Endothelial cell of umbilical vein (primary cell): ENCODE data around the gene CTBP1. TPM values are rescaled to one million over a fixed set of nuclear protein-coding genes. Genes with fewer than 3 reads are reported as not detected.
A peak's percentile ranks its signal among the peaks of the same experiment; 100 is the strongest.

Source experiments
- BruUV-seq: library from RNA; stranded (reverse); fragments of 400-500 nt; replicated peaks from 2 replicates; lab custom pipeline; 2021; lab: Mats Ljungman, UMichigan
- CTCF ChIA-PET: fragments of 300-600, 350-600 bp; sonication (Branson Sonifier 250); formaldehyde crosslinking; loops from one replicate; lab custom pipeline; 2021; ENCODE audit warnings: antibody characterized with exemption, inconsistent platforms; lab: Charles Lee
- POLR2A ChIA-PET: fragments of 300-600, 350-600 bp; sonication (Branson Sonifier 250); formaldehyde crosslinking; loops from one replicate; lab custom pipeline; 2021; ENCODE audit warnings: antibody characterized with exemption, inconsistent platforms; lab: Charles Lee
- DNase-seq: peaks from one replicate; pipeline ENCODE4 v3.0.0-alpha.2; 2011; ENCODE audit warnings: low read depth, low spot score
- FAIRE-seq: peaks from 2 replicates; lab custom pipeline; 2011; peaks lifted over from hg19 to GRCh38; lab: Jason Lieb, UNC
- H2AFZ ChIP-seq: 2 replicates; pipeline ENCODE4 v1.6.0; 2012; ENCODE audit warnings: low read depth, low read length, control low read depth, inconsistent platforms
- H3K27ac ChIP-seq: 2 replicates; pipeline ENCODE4 v1.5.1; 2011; ENCODE audit warnings: low read depth, mild to moderate bottlenecking, control low read depth, low read length, moderate library complexity; ENCODE audit not compliant: insufficient read depth
- H3K27me3 ChIP-seq, 2 experiments: 2 replicates each; pipeline versions ENCODE4 v1.6.0 to v1.6.1; 2011; ENCODE audit warnings: low read length in 2 of 2, mixed read lengths in 1 of 2; ENCODE audit not compliant: control insufficient read depth in 2 of 2, insufficient read depth in 2 of 2
- H3K36me3 ChIP-seq, 2 experiments: 2 replicates in 1 of 2; 3 replicates in 1 of 2; pipeline ENCODE4 v1.5.1; 2011; ENCODE audit warnings: low read length in 2 of 2, mild to moderate bottlenecking in 1 of 2, moderate library complexity in 1 of 2; ENCODE audit not compliant: control insufficient read depth in 2 of 2, insufficient read depth in 2 of 2; ENCODE audit errors: extremely low read depth in 1 of 2
- H3K4me1 ChIP-seq: 3 replicates; pipeline ENCODE4 v1.5.1; 2011; ENCODE audit warnings: mild to moderate bottlenecking, low read length; ENCODE audit not compliant: control insufficient read depth, insufficient read depth; ENCODE audit errors: extremely low read depth
- H3K4me2 ChIP-seq: 2 replicates; pipeline ENCODE4 v1.6.1; 2011; ENCODE audit warnings: low read length, control low read depth, mixed read lengths; ENCODE audit not compliant: insufficient read depth
- H3K4me3 ChIP-seq, 3 experiments: fragments of 200-600 bp in 1 of 3; sonication (generic), shearing (Covaris generic) in 1 of 3; replicated peaks in 1 of 3; 2 replicates each; pipeline ENCODE4 v1.5.1; 2011 to 2016; ENCODE audit warnings: control low read depth in 3 of 3, low read length in 3 of 3, mild to moderate bottlenecking in 2 of 3, inconsistent platforms in 1 of 3, low read depth in 1 of 3, moderate library complexity in 1 of 3; ENCODE audit not compliant: insufficient read depth in 1 of 3
- H3K79me2 ChIP-seq: 2 replicates; pipeline ENCODE4 v1.6.0; 2012; ENCODE audit warnings: low read length, inconsistent platforms; ENCODE audit not compliant: control insufficient read depth, insufficient read depth
- H3K9ac ChIP-seq: replicated peaks from 2 replicates; pipeline ENCODE3; 2011; ENCODE audit warnings: low read length, control low read depth; ENCODE audit not compliant: insufficient read depth; ENCODE audit errors: extremely low read depth
- H3K9me1 ChIP-seq: replicated peaks from 3 replicates; pipeline ENCODE4 v1.6.0; 2011; ENCODE audit warnings: mild to moderate bottlenecking, low read length; ENCODE audit not compliant: control insufficient read depth, insufficient read depth; ENCODE audit errors: extremely low read depth
- H3K9me3 ChIP-seq: replicated peaks from 2 replicates; pipeline ENCODE4 v1.5.1; 2012; ENCODE audit warnings: low read length, inconsistent platforms; ENCODE audit not compliant: control insufficient read depth, insufficient read depth
- H4K20me1 ChIP-seq: replicated peaks from 2 replicates; pipeline ENCODE3; 2011; ENCODE audit warnings: mild to moderate bottlenecking, low read length; ENCODE audit not compliant: control insufficient read depth, insufficient read depth; ENCODE audit errors: extremely low read depth
- EZH2 ChIP-seq: IDR thresholded peaks from 2 replicates; pipeline ENCODE4 v1.6.1; 2012; ENCODE audit warnings: borderline replicate concordance, low read depth, mild to moderate bottlenecking, moderate library complexity, low read length, inconsistent platforms; ENCODE audit not compliant: severe bottlenecking
- FOS ChIP-seq: IDR thresholded peaks from 2 replicates; pipeline ENCODE4 v1.6.1; 2011; ENCODE audit warnings: mild to moderate bottlenecking, low read length, moderate library complexity, borderline replicate concordance; ENCODE audit not compliant: insufficient read depth
- MAX ChIP-seq: IDR thresholded peaks from 2 replicates; pipeline ENCODE4 v1.6.1; 2011; ENCODE audit not compliant: insufficient read depth, insufficient read length
- POLR2AphosphoS5 ChIP-seq: IDR thresholded peaks from 2 replicates; pipeline ENCODE4 v1.6.1; 2012; ENCODE audit warnings: low read depth, mild to moderate bottlenecking, control low read depth, low read length, moderate library complexity; ENCODE audit not compliant: insufficient read depth
- dilution Hi-C: fragments of 300-500 bp; cut with MboI; formaldehyde crosslinking; loops from one replicate; pipeline ENCODE4 v1.15.0; 2019; ENCODE audit warnings: low sequenced_read_pairs; ENCODE audit not compliant: extremely low pct_ligation_motif_present
- intact Hi-C: fragments of 100-400 bp; cut with micrococcal nuclease; formaldehyde crosslinking; loops from one replicate; pipeline ENCODE4 v1.10.0; 2022
- polyA plus RNA-seq, 4 experiments: library from polyadenylated mRNA; depleted of rRNA in 3 of 4; stranded (reverse) in 3 of 4; unstranded in 1 of 4; fragments of >200 nt; gene quantifications; 2 replicates each; pipeline versions ENCODE4 v1.2.1 to v1.2.3, GENCODE V29; 2011 to 2012; ENCODE audit warnings: missing spikeins in 1 of 4
- total RNA-seq: library from RNA; stranded (reverse); gene quantifications from 2 replicates; pipeline ENCODE4 v1.2.3, GENCODE V29; 2021

Gene CTBP1
- total and polyA plus RNA-seq, 2 donors (not counting 3 experiments of a cell fraction or from before 2014, with no cell fraction given): 165 to 167 TPM

- dilution Hi-C loops: no loop called here
- Histone ChIP-seq H4K20me1 (no peaks in the 10 kb centered on the region), H3K4me3 (no peak overlapping the region), H3K9me3 (no peaks in the 10 kb centered on the region), H3K27ac (no peak overlapping the region), H3K9me1 (no peaks in the 10 kb centered on the region), H3K4me1 (peaks cover 3% of the 10 kb centered on the region), H3K36me3 (no peaks in the 10 kb centered on the region), H3K9ac (no peak overlapping the region), H3K27me3 (peaks cover 33 to 35% of the 10 kb centered on the region in 2 experiments), H3K79me2 (no peaks in the 10 kb centered on the region), H3K4me2 (no peak overlapping the region), H2AFZ (no peak overlapping the region)
- POLR2A ChIA-PET: no interaction called here
- DNase-seq: no peak
- CTCF ChIA-PET: interaction anchor here (0.8 to 1.2 kb wide), 2 partner anchors 15 to 20 kb away, joined by 3 to 4 read pairs; no protein-coding TSS in a partner anchor
- intact Hi-C loops: no loop called here
- BruUV-seq: no TSS peak
- FAIRE-seq: no peak
- TF ChIP-seq EZH2: peak; percentile 96
- no peak for TF ChIP-seq FOS
Measured at GRCh38 chr4:1171311-1172227, 77.4 kb downstream of the CTBP1 start.

- Histone ChIP-seq H3K4me2 (no peak overlapping the region), H3K9me1 (no peaks in the 10 kb centered on the region), H3K36me3 (no peaks in the 10 kb centered on the region), H3K4me1 (peaks cover 3% of the 10 kb centered on the region), H2AFZ (no peak overlapping the region), H3K4me3 (no peak overlapping the region), H3K9ac (no peak overlapping the region), H3K27me3 (peaks cover 33 to 35% of the 10 kb centered on the region in 2 experiments), H3K9me3 (no peaks in the 10 kb centered on the region), H4K20me1 (no peaks in the 10 kb centered on the region), H3K27ac (no peak overlapping the region), H3K79me2 (no peaks in the 10 kb centered on the region)
- no TSS peak for BruUV-seq
- no peak for DNase-seq
- no peak for FAIRE-seq
- dilution Hi-C loops: no loop called here
- ChIA-PET POLR2A (no interaction called here), CTCF (interaction anchor here (0.8 kb wide), 1 partner anchor 21 kb away, joined by 3 read pairs; no protein-coding TSS in a partner anchor)
- TF ChIP-seq MAX (no peak), EZH2 (no peak), POLR2AphosphoS5 (no peak)
- intact Hi-C loops: no loop called here
Measured at GRCh38 chr4:1170976-1171310, 78.0 kb downstream of the CTBP1 start.
